ENCODE data around the gene FER1L5. TPM values are rescaled to one million over a fixed set of nuclear protein-coding genes. Genes with fewer than 3 reads are reported as not detected.

The FER1L5 gene
- total and polyA plus RNA-seq, 2 experiments from 2014 or later = 0.18 to 0.76 TPM

GRCh38 chr2:96648306-96648930, 5.9 kb downstream of the FER1L5 start:
- Mint-ChIP-seq H3K4me3 (no peak overlapping the region; the same call in 2 of the 3 replicates), H3K27ac (no peak overlapping the region), H3K27me3 (ENCODE audit: insufficient read depth, low read depth, poor library complexity) (peaks cover 8% of the 10 kb centered on the region), H3K9me3 (no peaks in the 10 kb centered on the region), H3K4me1 (no peaks in the 10 kb centered on the region), H3K36me3 (ENCODE audit: low read depth) (peaks cover 5% of the 10 kb centered on the region)
- no peaks in the 10 kb centered on the region; the same call in 1 of the 2 replicates for H3K9me2 ChIP-seq (ENCODE audit: insufficient read depth)
- no peaks in the 10 kb centered on the region for H3F3A ChIP-seq (replicated peaks; ENCODE audit: low read depth)
- no peak for DNase-seq (ENCODE audit: low spot score)
- no peak overlapping the region for H2AFZ ChIP-seq
- no peaks in the 10 kb centered on the region for H3K27me3 ChIP-seq (ENCODE audit: insufficient read depth)
- TF ChIP-seq ZNF114 (CRISPR knock-in tag; IDR thresholded peaks at IDR 0.05) (no peak), ZNF331 (CRISPR knock-in tag; IDR thresholded peaks at IDR 0.05; ENCODE audit: low read depth) (no peak), EZH2phosphoT487 (IDR thresholded peaks at IDR 0.05; ENCODE audit: unreplicated experiment) (no peak), ETS1 (IDR thresholded peaks at IDR 0.05) (no peak), CREB1 (CRISPR knock-in tag; IDR thresholded peaks at IDR 0.05; ENCODE audit: low read depth) (no peak), EZH2 (IDR thresholded peaks at IDR 0.05; ENCODE audit: low read depth, unreplicated experiment) (no peak), ZNF462 (CRISPR knock-in tag; IDR thresholded peaks at IDR 0.05) (no peak), JUNB (IDR thresholded peaks at IDR 0.05; ENCODE audit: unreplicated experiment) (no peak)
- no peaks in the 10 kb centered on the region for H3K79me2 ChIP-seq (replicated peaks; ENCODE audit: insufficient read depth)
- no peaks in the 10 kb centered on the region for H4K20me1 ChIP-seq (replicated peaks; ENCODE audit: insufficient read depth)
- H3K4me3 ChIP-seq = no peak overlapping the region
- H3K4me2 ChIP-seq = no peak overlapping the region
- no peaks in the 10 kb centered on the region for H3K36me3 ChIP-seq (ENCODE audit: insufficient read depth)
- H3K4me1 ChIP-seq (ENCODE audit: insufficient read depth) = no peaks in the 10 kb centered on the region
- no peak overlapping the region for H3K27ac ChIP-seq (ENCODE audit: low read depth)
- no peak; the same call in 2 of the 3 replicates for ATAC-seq
